Measurements from ENCODE around the gene DBF4B.

Gene DBF4B

DNA sequence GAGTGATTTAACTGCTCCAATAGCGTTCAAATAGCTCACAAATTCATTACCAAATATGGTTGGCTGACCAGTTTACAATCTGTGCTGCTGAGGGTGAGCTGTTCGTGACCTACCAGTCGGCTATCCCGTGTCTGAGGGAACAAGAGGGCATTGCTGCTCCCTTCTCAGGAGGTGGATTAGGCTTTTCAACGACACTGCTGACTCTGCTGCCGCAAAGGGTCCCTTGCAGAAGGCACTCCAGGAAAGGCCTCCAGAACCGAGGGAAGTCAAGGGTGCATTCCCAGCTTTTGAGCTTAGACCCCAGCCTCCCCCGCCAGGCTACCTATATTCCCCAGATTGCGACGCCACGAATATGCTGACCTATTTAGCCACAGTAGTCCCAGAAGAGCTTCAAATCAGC, 89.3 kb downstream of the DBF4B start:
- H3K27me3 ChIP-seq (ENCODE audit: low read depth) = no peaks in the 10 kb centered on the region
- no peak overlapping the region for H3K4me3 ChIP-seq
- no peaks in the 10 kb centered on the region for H3K4me1 ChIP-seq
- H3K36me3 ChIP-seq (replicated peaks) = peaks cover 8% of the 10 kb centered on the region
- DNase-seq (ENCODE audit: low spot score in 2 of 2) = no peak
- in situ Hi-C loops (cut with MboI; ENCODE audit: low sequenced_read_pairs) = no loop called here
- H3K9me3 ChIP-seq = no peaks in the 10 kb centered on the region

DNA sequence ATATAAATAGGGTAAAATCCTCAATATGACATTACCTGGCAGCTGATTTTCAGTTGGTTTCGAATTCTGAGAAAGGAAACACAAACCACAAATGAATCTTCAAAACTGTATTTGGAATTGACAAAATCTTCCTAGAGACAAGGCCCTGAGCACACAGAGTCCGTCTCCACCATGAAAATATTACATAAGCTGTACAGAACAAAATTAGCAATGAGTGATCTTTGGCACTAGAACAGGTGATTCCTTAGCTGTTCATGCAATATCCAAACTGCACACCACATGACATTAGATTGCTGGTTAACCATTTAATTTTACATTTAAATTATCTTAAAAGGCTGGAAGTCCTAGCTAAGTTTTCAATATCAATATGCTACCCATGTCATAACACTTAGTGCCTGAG, 89.9 kb downstream of the DBF4B start:
- Histone ChIP-seq H3K36me3 (replicated peaks) (peaks cover 8% of the 10 kb centered on the region), H3K9me3 (no peaks in the 10 kb centered on the region), H3K4me3 (no peak overlapping the region), H3K27me3 (ENCODE audit: low read depth) (no peaks in the 10 kb centered on the region), H3K4me1 (no peaks in the 10 kb centered on the region; the same call in 1 of the 2 replicates)
- in situ Hi-C loops (cut with MboI; ENCODE audit: low sequenced_read_pairs) = no loop called here
- no peak for DNase-seq (ENCODE audit: low spot score in 2 of 2)
